ENCODE measurements around the gene APBB3.
"Not testable (repeated sequence)": the region's sequence is repeated elsewhere in the genome, so short reads cannot be mapped to it uniquely, and the experiment has no call there.

- not testable (repeated sequence) for TF ChIP-seq CTCF (tag by site-specific recombination; IDR thresholded peaks at IDR 0.05); PATZ1 (tag by site-specific recombination; IDR thresholded peaks at IDR 0.05); ZBTB49 (tag by site-specific recombination; IDR thresholded peaks at IDR 0.05; ENCODE audit: low read depth); ZFP37 (tag by site-specific recombination; IDR thresholded peaks at IDR 0.05); ZNF654 (tag by site-specific recombination; IDR thresholded peaks at IDR 0.05; ENCODE audit: low read depth); BCL11A (tag by site-specific recombination; IDR thresholded peaks at IDR 0.05; ENCODE audit: low read depth); ZNF707 (tag by site-specific recombination; IDR thresholded peaks at IDR 0.05)
These were observed 39.0 kb upstream of the APBB3 start for GRCh38 chr5:140603446-140603698.
